GM19351 (cell line): Measurements from ENCODE around the gene SLC25A53.

ENCODE experiments used
- ATAC-seq: cut with Tn5 transposase; IDR thresholded peaks from one replicate; pipeline ENCODE4 v1.9.1; 2021; ENCODE audit warnings: mild to moderate bottlenecking, moderate library complexity; ENCODE audit not compliant: unreplicated experiment

SLC25A53 gene

DNA sequence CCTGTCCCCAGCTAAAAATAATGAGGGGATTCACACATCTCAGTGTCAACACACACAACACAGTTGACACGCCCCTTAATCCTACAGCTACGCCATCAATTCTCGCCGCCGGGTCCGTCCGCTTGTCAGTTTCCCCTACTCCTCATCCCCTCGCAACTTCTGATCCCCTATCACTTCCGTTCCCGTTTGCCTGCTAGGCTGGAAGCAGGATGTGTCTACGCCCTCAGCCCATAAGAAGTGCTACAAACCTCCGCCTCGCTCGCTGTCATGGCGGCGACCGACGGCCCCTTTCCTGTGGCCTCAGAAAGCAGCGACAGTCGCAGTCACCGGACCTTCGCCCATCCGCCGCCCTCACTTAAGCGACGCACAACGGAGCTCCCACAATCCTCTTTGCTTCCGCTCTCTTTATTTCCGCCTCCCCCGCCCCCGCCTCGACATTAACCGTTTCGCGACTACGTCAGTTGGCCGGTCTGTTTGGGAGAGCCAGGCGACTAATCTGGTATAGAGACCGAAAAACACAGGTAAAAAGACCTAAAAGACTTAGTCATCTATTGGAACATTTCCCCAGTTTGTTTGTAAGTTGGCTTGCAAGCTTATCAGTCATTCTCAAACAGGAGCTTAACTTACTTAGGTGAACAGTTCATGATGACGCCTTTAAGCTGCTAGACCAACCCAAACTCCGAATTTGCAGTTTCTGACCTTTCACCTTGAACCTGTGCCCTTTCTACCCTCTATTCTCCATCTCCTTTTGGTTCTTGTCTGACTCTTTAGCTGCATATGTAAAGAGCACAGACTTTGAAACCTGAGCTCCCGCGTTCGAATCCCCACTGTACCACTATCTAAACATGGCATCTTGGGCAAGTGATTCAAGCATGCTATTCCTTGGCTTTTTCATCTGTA lies at the start of gene SLC25A53:
SLC25A53 (minus strand) TSS at position 380 of the 900 bp plus-strand sequence. CDS start 51,752 bp downstream, outside the sequence.
- ATAC-seq, result peak; percentile 90

DNA sequence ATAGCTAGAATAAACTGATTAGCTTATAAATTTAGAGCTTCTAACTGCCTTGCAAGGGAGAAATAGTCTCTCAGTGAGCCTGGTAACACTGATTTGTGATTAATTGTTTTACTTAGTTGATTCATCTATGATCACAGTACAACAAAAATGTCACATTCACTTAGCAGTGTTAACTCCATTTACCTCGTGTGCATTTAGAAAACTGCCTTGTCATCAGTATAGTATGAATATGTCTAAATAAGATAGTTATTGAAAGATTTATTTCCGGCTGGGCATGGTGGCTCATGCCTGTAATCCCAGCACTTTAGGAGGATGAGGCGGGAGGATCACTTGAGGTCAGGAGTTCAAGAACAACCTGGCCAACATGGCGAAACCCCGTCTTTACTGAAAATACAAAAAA lies 48.7 kb upstream of the SLC25A53 start:
- no peak for ATAC-seq

GRCh38 chrX:104195489-104196084 lies 38.8 kb upstream of the SLC25A53 start:
- ATAC-seq, result peak; percentile 81

GRCh38 chrX:104195013-104195412 lies 38.2 kb upstream of the SLC25A53 start:
- no peak for ATAC-seq

DNA sequence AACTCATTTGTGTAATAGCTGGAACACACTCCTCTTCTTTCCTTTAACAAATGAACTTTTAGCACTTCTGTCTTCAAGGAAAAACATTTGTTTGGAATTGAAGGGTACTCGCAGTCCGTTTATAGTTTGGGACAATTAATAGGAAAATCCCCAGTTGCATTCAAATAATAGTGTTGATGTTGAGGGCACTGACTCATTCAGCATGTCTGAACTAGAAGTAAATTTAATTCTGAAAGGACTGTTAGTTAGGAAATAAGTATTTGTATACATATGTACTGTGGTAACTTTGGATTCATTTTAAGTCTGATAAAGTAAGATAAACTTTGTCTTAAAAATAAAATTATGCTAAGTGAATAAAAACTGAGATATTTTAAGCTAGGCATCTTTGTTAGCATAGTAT lies 36.7 kb upstream of the SLC25A53 start:
- ATAC-seq, result no peak

DNA sequence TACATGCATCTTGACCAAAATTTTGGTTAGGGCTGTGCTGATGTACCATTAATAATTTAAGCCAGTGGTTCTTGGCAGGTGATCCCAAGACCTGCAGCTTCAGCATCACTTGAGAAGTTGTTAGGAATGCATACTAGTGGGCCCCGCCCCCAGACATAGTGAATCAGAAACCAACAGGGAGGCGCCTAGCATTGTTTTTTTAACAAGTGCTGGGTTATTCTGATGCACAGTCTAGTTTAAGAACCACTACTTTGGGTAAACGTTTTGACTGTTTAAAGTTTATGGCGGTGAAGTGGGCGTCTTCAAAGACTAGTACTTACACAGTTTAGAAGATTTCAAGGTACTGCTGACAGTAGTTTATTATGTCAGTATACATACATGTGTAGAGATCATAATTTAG lies 33.0 kb upstream of the SLC25A53 start:
- ATAC-seq, result no peak

GRCh38 chrX:104187931-104188330 lies 31.1 kb upstream of the SLC25A53 start:
- ATAC-seq, result no peak

GRCh38 chrX:104183685-104184084 lies 26.9 kb upstream of the SLC25A53 start:
- ATAC-seq, result no peak

- no peak for ATAC-seq
These were observed 17.0 kb upstream of the SLC25A53 start for GRCh38 chrX:104173841-104174240.

GRCh38 chrX:104172788-104173187 lies 16.0 kb upstream of the SLC25A53 start:
- ATAC-seq, result no peak

GRCh38 chrX:104172121-104172520 lies 15.3 kb upstream of the SLC25A53 start:
- ATAC-seq, result no peak

- ATAC-seq, result no peak
These were observed 11.3 kb upstream of the SLC25A53 start for GRCh38 chrX:104168127-104168526.

GRCh38 chrX:104166735-104167436 lies 10.1 kb upstream of the SLC25A53 start:
- no peak for ATAC-seq

- peak; percentile 93 for ATAC-seq
These were observed 9.3 kb upstream of the SLC25A53 start, which contains the start of gene FAM199X for GRCh38 chrX:104165894-104166734. TSS of gene FAM199X (plus strand) at chrX:104166453. CDS start at chrX:104166786, 333 bp downstream.

- no peak for ATAC-seq
These were observed 5.8 kb downstream of the SLC25A53 start for GRCh38 chrX:104151037-104151436.

DNA sequence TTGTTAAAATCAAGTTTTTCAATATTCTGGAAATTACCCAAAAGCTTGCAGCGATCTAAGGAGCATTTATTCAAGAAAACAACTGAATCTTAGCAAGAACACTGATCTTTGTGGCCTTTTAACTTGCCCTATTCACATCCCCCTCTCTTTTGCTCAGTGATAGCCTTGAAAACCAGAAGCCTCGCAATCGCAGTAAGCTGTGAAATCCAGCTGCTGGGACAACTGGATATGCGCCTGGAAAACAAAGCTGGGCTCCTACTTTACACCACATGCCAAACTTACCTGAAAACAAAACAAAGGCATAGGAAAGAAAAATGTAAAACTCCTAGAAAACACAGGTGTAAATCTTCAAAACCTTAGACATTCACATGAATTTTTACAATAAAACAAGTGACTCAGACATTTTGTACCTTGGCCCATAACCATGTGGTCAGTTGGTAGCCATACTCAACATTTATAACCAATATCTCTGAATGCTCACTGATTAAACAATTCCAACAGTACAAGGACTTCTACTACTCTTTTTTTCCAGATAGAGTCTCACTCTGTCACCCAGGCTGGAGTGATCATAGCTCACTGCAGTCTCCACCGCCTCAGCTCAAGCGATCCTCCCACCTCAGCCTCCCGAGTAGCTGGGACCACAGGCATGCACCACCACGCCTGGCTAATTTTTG lies 15.6 kb downstream of the SLC25A53 start:
- ATAC-seq, result no peak

- ATAC-seq, result no peak
These were observed 19.3 kb downstream of the SLC25A53 start for GRCh38 chrX:104137496-104137895.

GRCh38 chrX:104136241-104137019 lies 20.4 kb downstream of the SLC25A53 start:
- ATAC-seq, result peak; percentile 93

GRCh38 chrX:104135677-104136076 lies 21.1 kb downstream of the SLC25A53 start:
- no peak for ATAC-seq
